ENCODE measurements around the gene CDON. TPM values are rescaled to one million over a fixed set of nuclear protein-coding genes. Genes with fewer than 3 reads are reported as not detected.
"Not testable (repeated sequence)": the region's sequence is repeated elsewhere in the genome, so short reads cannot be mapped to it uniquely, and the experiment has no call there.

The CDON gene
- total and polyA plus RNA-seq, 2 donors: 8.4 to 47.4 TPM

DNA sequence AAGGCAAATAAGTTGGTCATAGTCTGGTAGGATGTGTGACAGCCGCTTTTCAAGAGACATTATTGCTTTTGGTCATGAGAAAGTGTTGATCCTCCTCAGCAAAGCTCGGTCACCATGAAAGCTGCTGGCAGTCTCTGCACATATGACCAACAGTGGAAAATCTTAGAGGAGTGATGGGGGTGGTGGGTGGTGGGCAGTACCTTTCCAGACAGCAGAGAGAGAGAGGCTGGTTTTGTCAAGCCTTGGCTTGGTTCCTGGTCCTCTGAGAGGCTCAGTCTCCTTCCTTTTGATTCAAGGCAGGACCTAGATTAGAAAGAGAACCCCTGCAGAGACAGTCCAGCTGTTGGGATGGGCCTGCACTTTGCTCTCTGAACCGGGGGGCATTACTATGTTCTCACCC is 136.9 kb downstream of the CDON start:
- no peaks in the 10 kb centered on the region for H3K4me1 ChIP-seq (ENCODE audit: insufficient read depth)
- WGBS: 65% methylated on average over 3 of the region's 3 CpGs
- H3K27ac ChIP-seq (ENCODE audit: low read depth): no peak overlapping the region
- no peaks in the 10 kb centered on the region for H3K36me3 ChIP-seq (ENCODE audit: insufficient read depth)
- no peak for DNase-seq (ENCODE audit: extremely low spot score)
- no peak overlapping the region for H3K4me3 ChIP-seq (ENCODE audit: low read depth, low read length)

DNA sequence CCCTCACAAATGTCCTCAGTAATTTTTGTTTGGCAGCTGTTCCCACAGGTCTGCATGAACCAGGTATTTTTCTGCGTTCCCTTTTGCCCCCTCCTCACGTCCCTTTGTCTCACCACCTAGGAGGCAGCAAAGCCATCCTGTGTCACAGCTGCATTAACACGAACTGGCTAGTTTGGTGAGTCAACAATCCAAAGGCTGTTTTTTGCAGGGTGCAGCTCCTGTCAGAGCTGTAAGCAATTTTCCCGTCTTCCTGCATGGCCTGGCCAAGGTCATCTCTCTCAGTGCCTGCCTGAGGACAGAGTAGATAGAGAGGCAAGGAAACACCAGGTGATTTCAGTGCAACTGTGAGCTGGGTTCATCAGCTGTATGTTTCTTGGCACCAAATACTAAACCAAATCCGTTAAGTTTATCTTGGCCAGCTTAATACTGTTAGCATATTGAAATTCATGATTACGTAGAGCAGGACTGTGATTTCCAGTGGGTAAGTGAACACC is 137.4 kb downstream of the CDON start:
- H3K36me3 ChIP-seq (ENCODE audit: insufficient read depth): no peaks in the 10 kb centered on the region
- DNase-seq (ENCODE audit: extremely low spot score): no peak
- H3K27ac ChIP-seq (ENCODE audit: low read depth): no peak overlapping the region
- no peaks in the 10 kb centered on the region for H3K4me1 ChIP-seq (ENCODE audit: insufficient read depth)
- H3K4me3 ChIP-seq (ENCODE audit: low read depth, low read length): no peak overlapping the region
- 54% methylated on average over 6 of the region's 6 CpGs for WGBS

DNA sequence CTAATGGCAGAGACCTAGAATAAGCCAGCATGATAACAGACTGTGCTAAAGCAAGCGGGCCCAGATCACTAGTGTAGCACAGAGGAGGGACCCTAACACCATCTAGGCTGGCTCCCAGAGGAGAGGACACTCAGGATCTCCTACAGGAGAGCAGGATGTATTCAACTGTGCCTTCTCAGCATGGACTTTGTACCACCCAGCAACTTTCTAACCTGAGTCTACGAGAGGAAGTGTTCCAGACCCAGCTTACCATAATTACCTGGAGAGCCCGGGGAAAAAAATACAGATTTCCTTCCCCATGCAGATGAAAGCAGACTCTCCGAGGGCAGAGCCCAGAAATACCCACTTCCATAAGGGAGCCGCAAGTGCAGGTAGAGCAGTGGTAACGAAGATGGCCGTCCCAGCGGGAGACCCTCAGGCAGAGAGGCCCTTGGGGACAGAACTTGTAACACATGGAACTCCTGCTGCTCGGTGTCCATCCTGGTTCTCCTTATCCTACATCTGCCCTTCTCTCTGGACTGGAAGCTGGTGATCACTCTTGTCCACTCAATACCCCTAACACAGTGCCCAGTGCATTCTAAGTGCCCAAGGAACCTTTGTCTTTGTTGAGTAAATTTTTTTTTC is 138.2 kb downstream of the CDON start:
- DNase-seq (ENCODE audit: extremely low spot score): no peak
- no peak overlapping the region for H3K27ac ChIP-seq (ENCODE audit: low read depth)
- H3K4me1 ChIP-seq (ENCODE audit: insufficient read depth): no peaks in the 10 kb centered on the region
- no peaks in the 10 kb centered on the region for H3K36me3 ChIP-seq (ENCODE audit: insufficient read depth)
- WGBS: 92% methylated on average over 9 of the region's 9 CpGs
- H3K4me3 ChIP-seq (ENCODE audit: low read depth, low read length): no peak overlapping the region

DNA sequence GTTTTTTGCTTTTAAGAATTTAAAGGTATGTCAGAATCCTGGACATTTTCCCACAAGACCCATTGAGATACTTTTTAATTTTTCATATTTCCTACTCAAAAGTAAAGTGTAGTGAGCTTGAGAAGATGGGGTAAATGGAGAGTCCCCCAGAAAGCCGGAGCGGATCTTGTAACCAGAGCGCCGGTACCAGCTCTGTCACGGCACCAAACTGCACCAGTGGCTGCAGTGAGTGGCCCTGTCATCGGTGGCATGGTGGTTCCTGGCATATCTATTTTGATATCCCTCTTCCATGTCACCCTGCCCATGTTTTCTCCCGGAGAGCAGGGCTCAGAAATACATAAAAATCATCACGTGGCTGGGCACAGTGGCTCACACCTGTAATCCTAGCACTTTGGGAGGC is 139.0 kb downstream of the CDON start:
- Histone ChIP-seq H3K4me3 (ENCODE audit: low read depth, low read length) (no peak overlapping the region), H3K36me3 (ENCODE audit: insufficient read depth) (no peaks in the 10 kb centered on the region), H3K27ac (ENCODE audit: low read depth) (no peak overlapping the region), H3K4me1 (ENCODE audit: insufficient read depth) (no peaks in the 10 kb centered on the region)
- no peak for DNase-seq (ENCODE audit: extremely low spot score)
- WGBS: 95% methylated on average over 8 of the region's 8 CpGs

DNA sequence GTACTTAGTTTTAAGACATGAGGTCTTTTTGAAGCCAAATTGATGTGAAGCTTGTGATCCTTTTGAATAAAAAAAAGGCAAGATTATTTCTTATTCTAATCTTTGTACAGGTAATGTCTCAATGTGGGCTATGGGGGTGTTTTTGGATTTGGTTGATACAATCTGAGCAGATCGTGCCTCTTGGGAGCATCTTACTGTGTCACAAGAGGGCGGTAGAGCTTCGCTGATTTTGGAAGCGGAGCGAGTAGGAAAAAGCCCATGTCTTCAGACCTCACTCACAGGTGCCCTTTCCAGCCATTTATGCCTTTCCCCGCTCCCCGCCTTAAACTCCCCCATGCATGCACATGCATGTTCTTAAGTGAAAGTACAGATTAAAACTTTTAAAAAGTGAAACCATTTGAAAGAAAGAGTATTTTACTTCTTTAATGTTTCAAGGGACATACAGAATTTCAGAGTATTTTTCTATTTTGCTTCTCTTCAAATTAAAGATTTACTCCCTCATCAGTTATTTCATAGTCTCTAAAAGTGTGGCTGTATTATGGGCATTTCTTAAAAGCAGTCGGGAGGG is 139.6 kb downstream of the CDON start:
- H3K36me3 ChIP-seq (ENCODE audit: insufficient read depth): no peaks in the 10 kb centered on the region
- no peak overlapping the region for H3K4me3 ChIP-seq (ENCODE audit: low read depth, low read length)
- H3K4me1 ChIP-seq (ENCODE audit: insufficient read depth): no peaks in the 10 kb centered on the region
- H3K27ac ChIP-seq (ENCODE audit: low read depth): no peak overlapping the region
- no peak for DNase-seq (ENCODE audit: extremely low spot score)
- WGBS: 7% methylated on average over 8 of the region's 8 CpGs

DNA sequence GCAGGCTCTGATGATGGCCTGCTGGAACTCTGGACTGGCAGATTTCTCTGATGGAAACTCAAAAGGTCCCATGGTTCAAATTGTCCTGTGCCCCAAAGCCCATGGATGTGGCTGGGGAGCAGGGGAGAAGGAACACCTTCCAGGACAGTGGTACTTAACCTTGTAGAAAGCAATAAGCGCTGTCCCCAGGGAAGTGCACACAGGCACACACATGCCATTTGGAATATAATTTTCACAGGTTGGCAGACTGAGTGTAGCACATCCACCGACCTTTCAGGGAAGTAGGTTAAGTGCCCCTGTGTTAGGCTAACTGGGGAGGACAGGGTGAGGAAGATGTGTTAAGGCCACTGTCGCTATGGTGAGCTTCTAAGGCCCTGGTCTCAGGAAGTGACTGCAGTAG is 140.5 kb downstream of the CDON start:
- WGBS: 74% methylated on average over 3 of the region's 3 CpGs
- H3K4me3 ChIP-seq (ENCODE audit: low read depth, low read length): no peak overlapping the region
- DNase-seq (ENCODE audit: extremely low spot score): no peak
- no peak overlapping the region for H3K27ac ChIP-seq (ENCODE audit: low read depth)
- H3K4me1 ChIP-seq (ENCODE audit: insufficient read depth): no peaks in the 10 kb centered on the region
- H3K36me3 ChIP-seq (ENCODE audit: insufficient read depth): no peaks in the 10 kb centered on the region

DNA sequence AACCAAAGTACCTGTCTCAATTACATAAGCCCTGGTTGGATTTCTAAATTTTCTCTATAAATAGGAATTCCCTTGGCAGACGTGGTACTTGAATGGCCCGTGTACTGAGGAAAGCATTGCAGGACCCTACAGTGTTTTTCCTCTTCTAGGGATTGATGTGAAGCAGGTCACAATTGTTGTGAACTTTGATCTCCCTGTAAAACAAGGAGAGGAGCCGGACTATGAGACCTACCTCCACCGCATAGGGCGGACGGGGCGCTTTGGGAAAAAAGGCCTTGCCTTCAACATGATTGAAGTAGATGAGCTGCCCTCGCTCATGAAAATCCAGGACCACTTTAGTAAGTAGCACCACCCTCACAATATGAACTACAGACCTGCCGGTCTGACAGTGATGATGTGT is 141.6 kb downstream of the CDON start:
- no peak for DNase-seq (ENCODE audit: extremely low spot score)
- Histone ChIP-seq H3K4me3 (ENCODE audit: low read depth, low read length) (no peak overlapping the region), H3K36me3 (ENCODE audit: insufficient read depth) (no peaks in the 10 kb centered on the region), H3K27ac (ENCODE audit: low read depth) (no peak overlapping the region), H3K4me1 (ENCODE audit: insufficient read depth) (no peaks in the 10 kb centered on the region)
- 86% methylated on average over 9 of the region's 9 CpGs for WGBS

DNA sequence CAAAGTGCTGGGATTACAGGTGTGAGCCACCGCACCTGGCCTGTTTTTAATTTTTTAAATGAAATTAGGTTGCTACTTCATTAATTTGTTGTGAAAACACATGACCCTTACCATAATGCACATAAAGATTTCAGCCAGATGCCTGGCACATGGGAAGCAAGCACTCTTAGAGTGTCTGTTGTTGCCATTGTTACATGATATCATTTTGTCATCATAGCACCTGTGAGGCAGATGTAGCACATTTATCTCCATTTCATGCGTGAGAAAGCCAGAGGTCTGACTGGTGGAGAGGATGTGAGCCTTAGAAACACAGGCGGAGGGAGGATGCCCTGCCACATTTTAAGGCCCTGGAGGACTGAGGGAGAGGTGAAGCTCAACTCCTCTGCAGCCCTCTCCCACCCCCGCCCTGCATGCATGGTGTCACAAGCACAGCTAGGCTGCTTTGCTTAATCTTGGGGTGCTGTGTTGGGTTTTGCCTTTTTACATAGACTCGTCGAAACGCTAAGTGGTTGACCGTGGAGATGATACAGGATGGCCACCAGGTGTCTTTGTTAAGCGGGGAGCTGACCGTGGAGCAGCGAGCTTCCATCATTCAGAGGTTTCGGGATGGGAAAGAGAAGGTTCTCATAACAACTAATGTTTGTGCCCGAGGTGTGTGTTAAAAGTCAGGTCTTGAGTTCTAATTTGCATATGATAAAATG is 144.4 kb downstream of the CDON start:
- WGBS: 82% methylated on average over 13 of the region's 13 CpGs
- H3K4me1 ChIP-seq (ENCODE audit: insufficient read depth): no peaks in the 10 kb centered on the region
- no peak overlapping the region for H3K4me3 ChIP-seq (ENCODE audit: low read depth, low read length)
- H3K27ac ChIP-seq (ENCODE audit: low read depth): no peak overlapping the region
- no peaks in the 10 kb centered on the region for H3K36me3 ChIP-seq (ENCODE audit: insufficient read depth)
- DNase-seq (ENCODE audit: extremely low spot score): no peak

DNA sequence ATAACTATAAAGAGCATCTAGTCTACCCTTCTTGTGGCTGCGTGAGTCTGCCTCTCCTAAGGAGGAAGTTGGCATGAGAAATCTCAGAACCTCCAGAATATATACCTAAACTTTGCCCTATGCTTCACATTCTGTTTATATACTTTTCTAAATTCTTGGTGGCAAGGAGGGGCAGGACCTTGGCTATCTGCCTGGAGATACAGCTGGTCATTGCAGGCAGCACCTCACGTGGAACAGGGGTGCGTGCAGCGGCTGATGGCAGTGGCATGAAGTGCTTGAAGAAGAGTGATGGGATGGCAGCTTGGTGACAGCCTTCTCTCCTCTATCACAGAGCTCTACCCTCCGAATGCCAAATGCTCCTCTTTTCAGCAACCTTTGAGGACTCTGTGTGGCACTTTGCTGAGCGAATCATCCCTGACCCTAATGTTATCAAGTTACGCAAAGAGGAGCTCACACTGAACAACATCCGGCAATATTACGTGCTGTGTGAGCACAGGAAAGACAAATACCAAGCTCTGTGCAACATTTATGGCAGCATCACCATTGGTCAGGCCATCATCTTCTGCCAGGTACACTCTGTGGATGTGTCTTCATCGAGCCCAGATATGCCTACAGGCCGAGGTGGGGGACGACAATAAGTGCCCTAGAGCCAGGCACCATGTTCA is 145.9 kb downstream of the CDON start:
- WGBS: 71% methylated on average over 12 of the region's 12 CpGs
- DNase-seq (ENCODE audit: extremely low spot score): no peak
- no peak overlapping the region for H3K27ac ChIP-seq (ENCODE audit: low read depth)
- no peaks in the 10 kb centered on the region for H3K36me3 ChIP-seq (ENCODE audit: insufficient read depth)
- no peaks in the 10 kb centered on the region for H3K4me1 ChIP-seq (ENCODE audit: insufficient read depth)
- no peak overlapping the region for H3K4me3 ChIP-seq (ENCODE audit: low read depth, low read length)

DNA sequence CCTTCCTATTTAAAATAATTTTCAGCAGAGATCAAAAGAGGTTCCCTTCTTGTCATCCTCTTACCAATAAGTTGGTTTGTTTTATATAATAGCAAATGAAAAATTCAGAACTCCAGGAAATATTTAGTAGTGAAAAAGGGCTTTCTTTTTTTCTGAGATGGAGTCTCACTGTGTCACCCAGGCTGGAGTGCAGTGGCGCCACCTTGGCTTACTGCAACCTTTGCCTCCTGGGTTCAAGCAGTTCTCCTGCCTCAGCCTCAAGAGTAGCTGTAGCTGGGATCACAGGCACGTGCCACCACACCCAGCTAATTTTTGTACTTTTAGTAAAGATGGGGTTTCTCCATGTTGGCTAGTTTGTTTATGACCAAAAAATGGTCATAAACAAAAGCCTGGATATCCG is 148.1 kb downstream of the CDON start:
- not testable (repeated sequence) for H3K4me1 ChIP-seq (ENCODE audit: insufficient read depth); H3K36me3 ChIP-seq (ENCODE audit: insufficient read depth); DNase-seq (ENCODE audit: extremely low spot score); H3K4me3 ChIP-seq (ENCODE audit: low read depth, low read length); H3K27ac ChIP-seq (ENCODE audit: low read depth)
- 81% methylated on average over 3 of the region's 3 CpGs for WGBS

DNA sequence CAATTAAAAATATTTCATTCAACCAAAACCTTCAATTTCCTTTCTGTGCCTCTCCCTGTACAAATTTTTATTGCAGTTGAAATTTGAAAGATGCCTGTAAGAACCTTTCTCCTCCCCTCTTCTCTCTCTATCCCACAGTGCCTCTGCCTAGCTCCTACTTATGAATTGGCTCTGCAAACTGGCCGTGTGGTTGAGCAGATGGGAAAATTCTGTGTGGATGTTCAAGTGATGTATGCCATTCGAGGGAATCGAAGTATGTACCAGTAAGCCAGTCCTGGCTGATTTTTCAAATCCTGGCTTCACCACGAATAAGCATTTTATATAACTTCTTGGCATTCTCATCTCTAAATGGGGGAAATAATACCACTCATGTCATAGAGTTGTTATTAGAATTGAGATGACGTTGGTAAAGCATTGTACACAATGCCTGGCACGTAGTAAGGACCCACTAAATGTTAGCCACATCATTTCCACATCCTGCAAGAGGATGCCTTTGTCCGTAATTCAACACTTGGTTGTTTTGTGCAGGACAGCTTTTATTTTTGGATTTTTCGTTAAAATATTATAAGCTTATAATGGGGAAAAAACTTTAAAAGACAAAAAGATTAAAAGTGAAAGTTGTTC is 152.3 kb downstream of the CDON start:
- Histone ChIP-seq H3K27ac (ENCODE audit: low read depth) (no peak overlapping the region), H3K36me3 (ENCODE audit: insufficient read depth) (no peaks in the 10 kb centered on the region), H3K4me3 (ENCODE audit: low read depth, low read length) (no peak overlapping the region), H3K4me1 (ENCODE audit: insufficient read depth) (no peaks in the 10 kb centered on the region)
- WGBS: 71% methylated on average over 8 of the region's 8 CpGs
- no peak for DNase-seq (ENCODE audit: extremely low spot score)
